HepG2 (cell line): ENCODE data around the gene VAC14. TPM values are rescaled to one million over a fixed set of nuclear protein-coding genes. Genes with fewer than 3 reads are reported as not detected.

ENCODE experiments used
- CREB1 ChIP-seq, 2 experiments: fragments of 450-650 bp in 1 of 2; IDR thresholded peaks; 2 replicates each; pipeline ENCODE4 v1.6.1; 2016 to 2017; ENCODE audit warnings: control low read depth in 1 of 2, mild to moderate bottlenecking in 1 of 2, missing compliant biosample characterization in 1 of 2, missing genetic modification characterization in 1 of 2
- CREBL2 ChIP-seq: sonication (generic); formaldehyde crosslinking; IDR thresholded peaks from 2 replicates; pipeline ENCODE4 v1.8.1; 2023; ENCODE audit warnings: missing genetic modification reagents, mild to moderate bottlenecking, borderline replicate concordance
- GATAD2A ChIP-seq: IDR thresholded peaks from 2 replicates; pipeline ENCODE4 v1.6.1; 2016
- HNRNPL ChIP-seq: fragments of 200-400 bp; formaldehyde crosslinking; IDR thresholded peaks from 2 replicates; pipeline ENCODE4 v1.6.1; 2017; ENCODE audit warnings: mild to moderate bottlenecking, low read depth, low read length
- JARID2 ChIP-seq: sonication (generic); formaldehyde crosslinking; IDR thresholded peaks from 2 replicates; pipeline ENCODE4 v1.8.1; 2023; ENCODE audit warnings: missing genetic modification reagents, inconsistent platforms; ENCODE audit not compliant: insufficient replicate concordance
- KDM3A ChIP-seq: IDR thresholded peaks from 2 replicates; pipeline ENCODE4 v1.6.1; 2018; ENCODE audit warnings: low read depth, missing compliant biosample characterization
- MAFF ChIP-seq: IDR thresholded peaks from 2 replicates; pipeline ENCODE4 v1.6.1; 2011; ENCODE audit warnings: low read depth, low read length, improper control_type of control experiment
- MED8 ChIP-seq: sonication (generic); formaldehyde crosslinking; IDR thresholded peaks from 2 replicates; pipeline ENCODE4 v1.8.1; 2023; ENCODE audit warnings: mild to moderate bottlenecking, missing genetic modification reagents; ENCODE audit not compliant: insufficient replicate concordance
- MTF1 ChIP-seq: sonication (generic); formaldehyde crosslinking; IDR thresholded peaks from 2 replicates; pipeline ENCODE4 v1.5.0; 2020; ENCODE audit warnings: missing genetic modification reagents
- POGK ChIP-seq: sonication (generic); formaldehyde crosslinking; conservative IDR thresholded peaks from 2 replicates; pipeline ENCODE4 v1.8.0; 2022; ENCODE audit warnings: mild to moderate bottlenecking, moderate library complexity, missing genetic modification reagents
- PRMT3 ChIP-seq: sonication (generic); formaldehyde crosslinking; IDR thresholded peaks from 2 replicates; pipeline ENCODE4 v1.8.1; 2022; ENCODE audit warnings: low read depth, mild to moderate bottlenecking, moderate library complexity, missing genetic modification reagents, borderline replicate concordance
- RBFOX2 ChIP-seq: fragments of 200-400 bp; formaldehyde crosslinking; IDR thresholded peaks from 2 replicates; pipeline ENCODE4 v1.6.1; 2017; ENCODE audit warnings: low read depth, mild to moderate bottlenecking, low read length
- SNRNP70 ChIP-seq: fragments of 200-400 bp; formaldehyde crosslinking; IDR thresholded peaks from 2 replicates; pipeline ENCODE4 v1.6.1; 2017; ENCODE audit warnings: mild to moderate bottlenecking, low read depth, low read length, moderate library complexity
- THAP7 ChIP-seq: sonication (generic); formaldehyde crosslinking; IDR thresholded peaks from 2 replicates; pipeline ENCODE4 v1.8.1; 2023; ENCODE audit warnings: mild to moderate bottlenecking, missing genetic modification reagents
- TMF1 ChIP-seq: sonication (generic); formaldehyde crosslinking; IDR thresholded peaks from 2 replicates; pipeline ENCODE4 v1.8.1; 2022; ENCODE audit warnings: low read depth, missing genetic modification reagents
- YEATS4 ChIP-seq: sonication (generic); formaldehyde crosslinking; IDR thresholded peaks from 2 replicates; pipeline ENCODE4 v1.4.0; 2020; ENCODE audit warnings: missing genetic modification reagents, borderline replicate concordance
- ZNF205 ChIP-seq: IDR thresholded peaks from 2 replicates; pipeline ENCODE4 v1.6.1; 2018; ENCODE audit warnings: missing biosample characterization, missing genetic modification reagents
- ZNF329 ChIP-seq: sonication (generic); formaldehyde crosslinking; IDR thresholded peaks from 2 replicates; pipeline ENCODE4 v1.9.0; 2021; ENCODE audit warnings: low read depth, mild to moderate bottlenecking, missing genetic modification reagents
- ZNF501 ChIP-seq: sonication (generic); formaldehyde crosslinking; IDR thresholded peaks from 2 replicates; pipeline ENCODE4 v1.5.1; 2020; ENCODE audit warnings: mild to moderate bottlenecking, moderate library complexity, missing genetic modification reagents
- ZNF512B ChIP-seq: sonication (generic); formaldehyde crosslinking; IDR thresholded peaks from 2 replicates; pipeline ENCODE4 v1.5.1; 2020; ENCODE audit warnings: missing genetic modification reagents, mild to moderate bottlenecking, borderline replicate concordance
- ZNF549 ChIP-seq: sonication (generic); formaldehyde crosslinking; IDR thresholded peaks from 2 replicates; pipeline ENCODE4 v1.5.0; 2020; ENCODE audit warnings: missing genetic modification reagents
- ZNF563 ChIP-seq: sonication (generic); formaldehyde crosslinking; IDR thresholded peaks from 2 replicates; pipeline ENCODE4 v1.8.0; 2022; ENCODE audit warnings: mild to moderate bottlenecking, moderate library complexity, missing genetic modification reagents
- ZNF747 ChIP-seq: sonication (generic); formaldehyde crosslinking; IDR thresholded peaks from 2 replicates; pipeline ENCODE4 v1.8.1; 2023; ENCODE audit warnings: missing genetic modification reagents, mild to moderate bottlenecking, borderline replicate concordance
- polyA plus RNA-seq, 8 experiments: library from polyadenylated mRNA; depleted of rRNA in 3 of 8; stranded (reverse) in 7 of 8; unstranded in 1 of 8; fragments of >200 nt; fragmentation: Illumina TruSeq in 4 of 8; extraction: Trizol in 4 of 8; gene quantifications; 2 replicates each; pipeline versions ENCODE4 v1.2.1 to v1.2.3, GENCODE V29; 2011 to 2016; ENCODE audit warnings: low read depth in 4 of 8, missing spikeins in 1 of 8, mixed read lengths in 1 of 8; ENCODE audit not compliant: insufficient read depth in 1 of 8
- total RNA-seq, 5 experiments: library from RNA; depleted of rRNA; stranded (reverse); fragments of >200 nt; fragmentation: Illumina TruSeq; extraction: Trizol; gene quantifications; 2 replicates each; pipeline ENCODE4 v1.2.3, GENCODE V29; 2016; ENCODE audit warnings: low read depth in 1 of 5

The VAC14 gene
- total and polyA plus RNA-seq, 2 of the 13 experiments (the other 11 are each of a cell fraction or from before 2014, with no cell fraction given), result 23.5 to 24.6 TPM

- TF ChIP-seq PRMT3 (CRISPR knock-in tag) (no peak), THAP7 (0 out of 2 replicates have a peak, but pooled peaks have one; percentile 23), ZNF512B (CRISPR knock-in tag) (no peak), KDM3A (CRISPR knock-in tag) (0 out of 2 replicates have a peak, but pooled peaks have one; percentile 69), MAFF (0 out of 2 replicates have a peak, but pooled peaks have one; percentile 1), CREBL2 (CRISPR knock-in tag) (no peak), YEATS4 (CRISPR knock-in tag) (peak; percentile 56; the same call in 1 of the 2 replicates), RBFOX2 (no peak), POGK (no peak), JARID2 (CRISPR knock-in tag) (no peak), ZNF501 (CRISPR knock-in tag) (peak; percentile 56), ZNF329 (CRISPR knock-in tag) (no peak), ZNF205 (no peak), HNRNPL (no peak), MED8 (no peak), MTF1 (CRISPR knock-in tag) (no peak), SNRNP70 (no peak), ZNF747 (CRISPR knock-in tag) (no peak), ZNF563 (CRISPR knock-in tag) (no peak), TMF1 (no peak), CREB1 (IDR thresholded peaks at IDR 0.05) (no peak), CREB1 (CRISPR knock-in tag; IDR thresholded peaks at IDR 0.05) (no peak), GATAD2A (CRISPR knock-in tag) (peak; percentile 48; the same call in 1 of the 2 replicates), ZNF549 (CRISPR knock-in tag) (no peak)
Measured at GRCh38 chr16:70653809-70654771, 146.9 kb downstream of the VAC14 start (continued).
